GM21786 (cell line): ENCODE data around the gene CAT.

Experiments
- ATAC-seq: cut with Tn5 transposase; IDR thresholded peaks from one replicate; pipeline ENCODE4 v1.9.1; 2021; ENCODE audit not compliant: unreplicated experiment

Gene CAT

DNA sequence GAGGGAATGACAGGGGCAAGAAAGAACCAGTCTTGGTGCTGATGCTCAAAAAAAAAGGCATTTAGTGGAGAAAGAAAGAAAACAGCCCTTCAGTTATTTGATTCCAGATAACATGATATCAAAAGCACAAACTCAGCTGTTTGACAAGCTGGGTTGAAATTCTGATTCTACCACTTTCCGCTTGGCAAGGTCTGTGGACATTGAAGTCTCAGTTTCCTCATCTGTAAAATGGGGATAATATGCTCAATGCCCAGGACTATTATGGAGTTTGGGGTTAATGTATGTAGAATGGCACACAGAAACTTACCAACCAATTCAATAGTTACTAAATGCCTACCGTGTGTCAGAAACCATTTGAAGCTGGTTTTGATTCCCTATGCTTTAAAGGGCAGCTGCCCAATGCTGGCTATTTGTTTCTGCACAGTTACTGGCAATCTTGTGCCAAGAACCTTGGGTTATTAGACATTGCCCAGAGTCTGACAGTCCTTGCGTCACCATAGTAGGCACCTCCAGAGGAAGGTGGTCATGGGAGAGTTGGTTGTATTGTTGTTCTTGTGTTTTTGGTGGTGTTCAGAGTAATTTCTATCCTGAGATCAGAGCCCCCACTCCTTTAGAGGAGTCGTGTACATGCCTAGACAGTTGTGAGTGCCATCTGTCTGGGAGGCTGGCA lies 55.3 kb downstream of the CAT start:
- ATAC-seq = no peak

DNA sequence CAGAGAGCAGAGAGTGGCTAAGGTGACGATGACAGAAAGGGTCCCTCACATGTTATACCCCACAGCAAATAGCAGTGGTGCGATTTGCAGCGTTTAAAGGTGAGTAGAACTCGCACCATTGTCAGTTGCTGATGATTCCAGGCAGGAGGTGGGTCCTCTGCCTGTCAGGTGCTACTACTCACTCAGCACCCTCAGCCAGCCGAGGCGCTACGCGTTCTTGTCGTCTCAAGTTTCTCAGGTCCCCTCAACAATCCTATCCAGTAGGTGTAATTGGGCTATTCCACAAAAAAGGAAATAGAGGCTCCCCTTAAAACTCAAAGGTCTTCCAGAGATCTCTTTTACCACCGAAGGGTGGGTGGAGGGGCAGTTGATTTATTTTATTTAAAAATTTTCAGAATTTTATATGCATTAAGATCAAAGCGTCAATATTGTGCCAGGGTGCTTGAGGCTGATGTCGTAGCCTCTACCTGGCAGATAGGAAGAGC lies 56.5 kb downstream of the CAT start:
- no peak for ATAC-seq

DNA sequence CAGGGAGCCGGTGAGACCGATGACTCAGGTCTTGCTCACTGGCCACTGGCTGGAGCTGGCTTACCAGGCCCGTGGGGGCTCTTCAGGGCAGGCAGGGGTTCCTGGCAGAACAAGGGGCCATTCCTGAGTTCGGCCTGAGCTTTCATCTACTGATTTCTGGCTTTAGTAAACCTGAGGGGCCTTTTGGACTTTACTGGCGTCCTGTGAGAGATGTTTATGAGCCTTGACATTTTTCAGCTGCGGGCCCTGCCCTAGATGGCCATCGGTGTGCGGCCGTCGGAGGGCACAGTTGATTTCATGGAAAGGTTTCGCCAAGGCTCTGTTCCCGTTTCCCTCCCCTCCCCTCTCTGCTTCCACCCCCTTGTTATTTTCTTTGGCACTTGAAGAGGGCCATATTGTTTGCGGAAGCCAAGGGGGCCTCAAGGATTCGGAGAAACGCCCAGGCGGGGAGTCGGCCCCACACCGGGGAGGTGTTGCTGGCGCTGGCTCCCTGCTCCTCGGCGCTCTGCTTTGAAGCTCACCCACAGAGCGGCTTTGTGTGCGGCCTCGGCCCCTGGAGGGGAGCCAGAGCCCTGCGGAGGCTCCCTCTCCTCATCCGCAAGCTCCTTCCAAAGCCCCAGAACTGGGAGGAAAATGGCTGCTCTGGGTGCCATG lies 57.1 kb downstream of the CAT start:
- no peak for ATAC-seq

DNA sequence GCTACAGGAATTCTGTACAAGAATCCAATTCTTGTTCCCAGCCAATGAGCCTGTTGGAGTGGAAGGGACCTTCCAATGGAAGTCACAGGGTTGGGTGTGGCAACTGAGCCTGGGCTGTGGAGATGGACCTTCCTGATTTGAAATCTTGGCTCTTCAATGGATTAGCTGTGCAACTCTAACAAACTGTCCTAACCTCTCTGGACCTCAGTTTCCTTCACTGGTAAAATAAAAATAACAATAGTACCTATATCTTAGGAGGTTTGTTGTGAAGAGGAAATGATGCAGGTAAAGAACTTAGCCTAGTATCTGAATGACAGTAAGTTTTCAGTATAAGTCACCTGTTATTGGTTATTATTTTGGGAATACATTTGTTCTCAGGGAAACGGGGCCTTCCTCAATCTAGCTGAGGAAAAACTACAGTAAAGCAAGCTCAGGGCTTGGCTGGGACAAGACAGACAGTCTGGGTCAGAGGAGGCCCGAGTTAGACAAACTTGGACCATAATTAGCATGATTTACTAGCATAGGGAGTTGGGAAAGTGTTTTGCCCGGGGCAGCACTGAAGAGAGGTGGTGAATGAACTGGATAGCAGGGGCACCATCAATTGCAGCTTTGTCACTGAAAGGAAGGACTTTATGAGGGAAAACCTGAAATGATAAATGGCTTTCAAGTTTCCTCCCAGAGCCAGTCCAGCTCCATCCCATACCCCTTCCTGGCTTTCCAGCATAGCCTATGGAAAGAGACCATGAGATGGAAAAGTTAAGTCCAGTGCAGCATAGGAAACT lies 61.2 kb downstream of the CAT start:
- no peak for ATAC-seq

DNA sequence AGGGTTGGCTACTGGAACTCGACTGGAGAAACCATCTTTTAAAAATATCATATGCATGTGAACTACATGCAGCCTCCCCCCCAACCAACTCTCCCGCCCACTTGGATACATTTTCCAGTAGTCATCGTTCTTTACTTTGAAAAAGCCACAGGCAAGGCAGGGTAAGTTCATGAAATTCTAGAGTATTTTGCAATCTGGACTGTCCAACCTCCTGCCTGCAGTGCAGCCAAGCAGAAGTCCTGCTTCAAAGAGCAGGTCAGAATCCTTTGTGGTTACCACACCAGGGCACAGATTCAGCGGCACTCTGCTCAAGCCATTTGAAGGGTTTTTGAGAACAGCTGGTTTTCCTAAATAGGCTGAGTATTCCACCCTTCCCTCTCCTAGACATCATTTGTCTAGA lies 62.8 kb downstream of the CAT start:
- no peak for ATAC-seq

DNA sequence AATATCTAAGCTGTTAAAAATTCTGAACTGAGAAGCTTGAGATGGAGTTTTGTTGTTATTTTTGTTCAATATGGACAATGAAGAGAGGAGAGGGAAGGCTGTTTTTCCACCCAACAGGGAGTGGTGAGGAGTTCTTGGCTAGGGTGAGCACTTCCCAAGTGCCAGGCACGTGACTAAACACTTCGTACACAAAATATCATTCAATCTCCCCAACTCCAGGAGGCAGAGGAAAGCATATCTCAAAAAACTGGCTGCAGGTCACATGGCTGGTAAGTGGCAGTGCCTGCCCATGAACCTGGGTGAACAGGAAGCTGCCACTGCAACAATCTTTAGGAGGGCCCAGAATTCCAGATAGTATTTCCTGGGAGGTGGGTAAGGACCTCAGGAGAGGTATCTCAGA lies 63.2 kb downstream of the CAT start:
- ATAC-seq = no peak

DNA sequence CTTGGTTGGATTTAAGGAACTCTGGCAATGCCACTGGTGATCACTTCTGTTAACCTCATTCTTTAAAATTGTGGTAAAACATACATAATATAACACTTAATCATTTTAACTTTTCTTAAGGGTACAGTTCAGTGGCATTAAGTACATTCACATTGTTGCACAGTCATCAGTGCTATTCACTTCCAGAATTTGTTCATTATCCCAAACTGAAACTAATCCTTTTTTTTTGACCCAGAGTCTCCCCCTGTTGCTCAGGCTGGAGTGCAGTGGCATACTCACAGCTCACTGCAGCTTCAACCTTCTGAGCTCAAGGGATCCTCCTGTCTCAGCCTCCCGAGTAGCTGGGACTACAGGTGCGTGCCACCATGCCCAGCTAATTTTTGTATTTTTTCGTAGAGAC lies 64.2 kb downstream of the CAT start:
- ATAC-seq = no peak

DNA sequence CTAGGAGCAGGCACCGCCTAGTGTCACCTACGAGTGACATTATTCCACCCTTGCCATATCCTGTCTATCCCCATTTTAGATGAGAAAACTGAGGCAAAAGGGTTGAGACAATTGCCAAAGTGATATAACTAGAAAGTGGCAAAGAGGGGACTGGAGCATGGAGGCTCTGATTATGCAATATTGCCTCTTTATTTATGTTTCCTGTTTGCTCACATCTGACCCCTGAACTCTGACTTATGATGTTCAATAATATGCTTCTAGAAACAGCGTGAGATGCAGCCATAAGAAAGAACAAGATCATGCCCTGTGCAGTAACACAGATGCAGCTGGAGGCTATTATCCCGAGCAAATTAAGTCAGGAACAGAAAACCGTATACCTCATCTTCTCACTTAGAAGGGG lies 67.1 kb downstream of the CAT start:
- ATAC-seq = no peak

DNA sequence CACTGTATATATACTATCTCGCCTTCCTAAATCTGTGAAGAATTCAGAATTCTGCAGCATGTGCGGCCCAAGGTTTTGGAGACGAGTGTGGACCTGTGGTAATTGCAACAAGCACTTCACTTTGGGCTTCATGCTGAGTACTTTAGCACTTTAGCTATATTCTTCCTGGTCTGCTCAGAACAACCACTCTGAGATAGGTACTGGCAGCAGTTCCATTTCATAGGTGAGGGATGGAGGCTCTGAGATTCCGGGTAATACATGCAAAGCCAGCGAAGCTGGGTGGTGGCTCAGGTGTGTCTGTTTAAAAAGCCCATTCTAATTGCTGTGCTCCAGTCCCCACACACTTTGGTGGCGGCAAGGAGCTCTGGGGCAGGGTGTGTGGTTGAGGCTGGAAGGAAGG lies 68.4 kb downstream of the CAT start:
- no peak for ATAC-seq

DNA sequence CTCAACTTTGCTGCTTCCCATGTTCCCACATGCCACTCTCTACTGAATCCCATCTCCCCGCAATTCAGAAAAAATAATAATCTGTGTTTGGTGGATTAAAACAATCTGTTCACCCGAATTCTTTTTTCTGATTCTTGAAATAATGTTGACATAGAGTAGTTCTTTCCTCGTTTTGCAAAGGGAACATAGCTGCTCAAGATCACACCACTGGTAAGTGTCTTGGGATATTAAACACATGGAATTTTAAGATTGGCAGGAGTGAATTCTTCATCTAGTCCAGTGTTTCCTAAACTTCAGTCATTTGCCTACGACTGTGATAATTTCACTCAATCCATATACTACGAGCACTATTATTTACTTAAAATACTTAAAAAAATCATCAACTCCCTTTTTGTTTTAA lies 68.9 kb downstream of the CAT start:
- no peak for ATAC-seq

DNA sequence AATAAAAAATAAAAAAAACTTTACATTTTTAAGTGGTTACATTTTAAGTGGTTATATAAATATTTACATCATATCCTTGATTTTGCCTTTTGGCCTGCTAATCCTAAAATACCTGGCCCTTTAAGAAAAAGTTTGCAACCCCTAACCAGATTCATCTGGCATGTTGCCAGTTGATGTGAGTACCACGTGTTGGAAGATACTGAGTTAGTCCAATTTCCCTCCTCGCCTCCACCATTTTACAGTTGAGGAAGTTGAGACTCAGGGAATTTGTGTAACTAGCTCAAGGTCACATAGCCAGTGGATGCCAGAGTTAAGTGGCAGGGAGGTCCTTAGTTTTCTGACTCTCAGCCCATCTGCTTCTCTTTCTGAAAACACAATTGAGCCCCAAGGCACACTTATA lies 69.8 kb downstream of the CAT start:
- ATAC-seq = no peak

DNA sequence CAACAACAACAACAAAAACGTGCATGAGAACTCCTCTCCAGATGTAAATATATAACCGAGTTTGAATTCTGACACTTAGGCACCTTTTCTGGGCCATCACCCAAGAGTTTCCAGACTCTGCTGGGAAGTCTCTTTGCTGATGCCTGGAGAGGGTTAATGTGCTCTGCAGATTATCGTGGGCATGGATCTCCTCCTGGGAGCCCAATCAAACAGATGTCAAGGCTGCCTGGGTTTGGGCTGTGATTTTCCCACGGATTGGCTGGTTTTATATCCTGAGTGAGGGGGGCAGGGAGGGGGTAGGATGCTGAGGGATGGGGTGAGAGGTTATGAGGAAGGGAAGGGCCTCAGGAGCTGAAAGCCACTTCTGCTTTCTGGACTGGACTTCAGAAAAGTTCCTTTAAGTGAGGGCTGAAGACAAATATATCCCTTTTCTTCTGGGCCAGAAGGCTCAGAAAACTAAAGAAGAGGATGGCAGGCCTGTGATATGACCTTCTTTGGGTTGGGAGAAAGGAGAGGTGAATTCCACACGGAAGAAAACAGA lies 70.7 kb downstream of the CAT start:
- no peak for ATAC-seq

DNA sequence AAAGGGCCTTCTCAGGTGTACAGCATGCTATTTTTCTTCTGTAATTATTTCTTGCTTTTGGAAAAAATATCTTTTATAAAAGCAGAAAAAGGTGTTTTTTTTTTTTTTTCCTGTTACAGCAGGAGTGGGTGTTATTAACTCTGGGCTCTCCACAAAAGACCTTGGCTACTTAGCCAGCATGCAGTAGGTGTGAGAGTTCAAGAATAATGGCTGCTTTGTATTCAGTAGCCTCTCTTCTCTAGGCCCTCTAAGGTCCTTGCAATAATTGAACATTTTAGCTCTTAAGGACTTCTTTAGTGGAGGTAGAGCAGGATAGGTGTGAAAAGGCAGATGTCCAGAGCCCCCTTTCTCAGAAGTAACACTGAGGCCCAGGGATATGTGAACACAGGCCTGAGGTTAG lies 71.5 kb downstream of the CAT start:
- ATAC-seq = no peak

DNA sequence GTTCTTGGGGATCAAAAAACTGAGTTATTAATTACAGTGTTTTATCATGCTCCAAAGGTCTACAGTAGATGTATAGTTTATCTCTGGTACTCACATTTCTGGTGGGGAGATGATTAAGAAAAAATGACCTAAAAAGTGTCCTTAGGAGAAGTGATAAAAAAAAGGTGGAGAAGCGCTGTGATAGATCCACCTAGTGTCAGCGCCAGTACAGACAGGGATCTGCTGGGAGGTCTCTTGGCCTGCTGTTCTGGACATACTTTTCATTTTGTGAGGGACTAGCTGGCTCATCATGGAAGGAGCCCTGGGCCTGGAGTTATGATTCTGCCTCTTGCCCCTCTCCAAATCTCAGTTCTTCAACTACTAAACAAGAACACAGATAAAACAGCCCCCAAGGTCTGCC lies 71.9 kb downstream of the CAT start:
- no peak for ATAC-seq

DNA sequence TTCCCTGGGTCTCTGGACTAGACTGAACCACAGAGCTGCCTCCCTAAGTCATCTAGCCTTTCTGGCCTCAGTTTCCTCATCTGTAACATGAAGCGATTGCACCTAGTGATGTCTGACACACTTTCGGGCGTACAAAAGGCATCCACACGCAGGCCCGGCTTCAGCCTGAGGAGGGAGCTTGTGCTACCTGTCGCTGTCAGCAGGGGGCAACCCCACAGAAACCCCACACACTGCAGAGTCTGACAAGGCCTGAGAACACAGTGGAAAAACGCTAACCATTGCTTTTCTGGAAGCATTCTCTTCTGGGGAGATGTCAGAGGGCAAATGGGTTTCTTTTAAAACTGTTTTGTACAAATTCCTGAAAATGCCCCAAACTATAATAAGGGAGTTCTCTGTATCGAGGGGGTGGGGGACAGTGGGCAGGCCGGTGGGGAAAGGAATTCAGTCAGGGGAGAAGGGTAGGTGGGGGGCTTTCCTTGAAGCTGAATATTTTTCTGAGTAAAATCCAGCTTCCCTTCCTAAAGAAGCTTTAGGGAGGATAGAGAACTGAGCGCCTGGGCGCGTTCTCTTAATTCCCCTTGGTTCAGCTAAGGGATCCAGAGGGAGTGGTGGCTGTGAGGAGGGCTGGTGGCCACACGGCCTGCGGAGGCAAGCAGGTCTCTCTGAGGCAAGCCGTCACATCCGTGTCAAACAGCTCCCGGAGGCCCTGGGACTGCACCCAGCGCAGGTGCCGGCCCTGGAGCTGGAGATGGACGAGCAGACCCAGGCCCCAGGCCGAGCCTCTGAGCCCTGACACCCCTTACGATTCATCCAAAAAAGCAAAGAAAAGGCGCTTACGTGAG lies 74.3 kb downstream of the CAT start:
- peak; percentile 62 for ATAC-seq

DNA sequence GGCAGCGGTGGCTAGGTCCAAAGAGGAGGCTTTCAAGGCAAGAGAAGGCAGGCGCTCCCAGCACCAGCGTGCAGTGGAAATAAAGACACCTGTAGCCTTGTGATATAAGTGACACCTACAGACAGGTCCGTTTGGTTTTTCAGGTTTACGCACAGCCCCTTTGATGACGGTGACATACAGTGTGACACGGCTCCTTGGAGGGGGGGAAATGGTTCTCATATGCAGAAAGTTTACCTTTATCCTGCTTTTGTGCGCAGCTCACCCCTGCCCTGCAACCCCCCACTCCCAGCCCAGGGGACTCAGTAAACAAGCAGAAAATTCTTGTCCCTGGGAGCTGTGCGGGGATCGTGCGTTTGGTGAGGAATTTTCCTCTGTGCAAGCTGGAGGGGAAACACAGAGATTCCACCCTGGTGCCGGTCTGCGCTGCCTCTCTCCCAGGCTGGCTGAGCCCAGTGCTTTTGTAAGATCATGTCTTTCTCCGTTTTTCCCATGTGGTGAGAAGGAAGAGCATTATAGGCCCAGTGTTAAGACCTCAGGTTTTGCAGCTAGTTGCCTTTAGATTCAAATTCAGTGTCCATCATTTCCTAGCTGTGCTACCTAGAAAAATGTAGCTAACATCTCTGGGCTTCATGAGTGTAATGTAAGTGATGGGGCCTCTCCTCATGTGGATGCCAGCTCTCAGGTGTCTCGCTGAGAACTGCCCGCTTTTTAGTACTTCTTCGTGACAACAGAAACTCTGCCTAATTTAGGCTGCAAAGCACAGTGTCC lies 75.1 kb downstream of the CAT start, which contains the start of gene ELF5:
Gene ELF5 (minus strand): TSS at position 113 of the 768 bp plus-strand sequence. CDS start 8,045 bp downstream, outside the sequence.
- no peak for ATAC-seq

DNA sequence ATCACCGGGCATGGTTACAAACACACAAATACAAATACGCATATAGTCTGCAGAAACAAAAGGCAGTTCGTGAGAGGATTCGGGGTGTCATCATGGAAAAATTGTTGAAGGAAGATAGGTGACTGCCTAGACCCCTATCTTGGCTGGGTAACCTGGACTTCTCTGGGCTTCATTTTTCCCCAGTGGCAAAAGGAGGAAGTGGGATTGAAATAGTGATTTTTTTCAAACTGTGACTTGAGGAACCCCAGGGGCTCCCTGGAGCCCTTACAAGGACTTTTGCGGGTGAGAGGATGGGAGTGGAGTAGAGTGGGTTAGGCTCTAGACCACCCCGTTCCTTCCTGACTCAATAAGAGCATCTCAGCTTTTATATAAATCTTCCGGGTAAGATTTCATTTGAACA lies 75.9 kb downstream of the CAT start:
- no peak for ATAC-seq

DNA sequence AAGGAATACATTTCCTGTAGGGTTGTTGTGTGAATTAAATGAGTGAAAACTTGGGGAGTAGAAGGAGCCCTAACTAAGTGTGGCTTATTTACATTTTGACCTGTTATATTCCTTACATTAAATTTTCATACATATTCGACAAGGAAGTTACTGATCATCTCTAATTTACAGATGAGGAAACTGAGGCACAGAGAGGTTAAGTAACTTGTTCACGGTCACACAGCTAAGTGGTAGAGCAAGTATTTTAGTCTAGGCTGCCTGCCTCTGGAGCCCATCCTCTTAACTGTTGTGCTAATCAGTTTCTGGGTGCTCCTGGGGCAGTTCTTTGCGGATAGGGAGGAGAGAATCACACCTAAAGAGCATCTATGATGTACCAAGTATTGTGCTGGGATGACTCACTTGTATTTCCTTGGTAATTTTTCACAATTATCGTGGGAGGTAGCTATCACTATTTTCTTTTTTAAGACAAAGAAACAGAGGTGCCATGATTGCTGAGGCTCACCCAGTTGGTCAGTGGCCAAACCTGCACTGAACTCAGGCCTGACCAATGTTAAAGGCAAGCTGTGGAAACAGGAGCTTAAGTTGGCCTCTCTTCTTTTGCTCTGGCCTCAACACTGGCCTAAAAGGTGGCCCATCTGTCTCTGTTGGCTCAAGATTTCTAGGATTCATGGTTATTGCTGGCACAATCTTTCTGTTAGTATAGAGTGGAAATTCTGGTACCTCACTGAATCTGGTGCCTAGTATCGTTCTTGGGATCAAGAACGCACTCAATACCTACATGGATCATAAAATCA lies 77.7 kb downstream of the CAT start:
- ATAC-seq = no peak

DNA sequence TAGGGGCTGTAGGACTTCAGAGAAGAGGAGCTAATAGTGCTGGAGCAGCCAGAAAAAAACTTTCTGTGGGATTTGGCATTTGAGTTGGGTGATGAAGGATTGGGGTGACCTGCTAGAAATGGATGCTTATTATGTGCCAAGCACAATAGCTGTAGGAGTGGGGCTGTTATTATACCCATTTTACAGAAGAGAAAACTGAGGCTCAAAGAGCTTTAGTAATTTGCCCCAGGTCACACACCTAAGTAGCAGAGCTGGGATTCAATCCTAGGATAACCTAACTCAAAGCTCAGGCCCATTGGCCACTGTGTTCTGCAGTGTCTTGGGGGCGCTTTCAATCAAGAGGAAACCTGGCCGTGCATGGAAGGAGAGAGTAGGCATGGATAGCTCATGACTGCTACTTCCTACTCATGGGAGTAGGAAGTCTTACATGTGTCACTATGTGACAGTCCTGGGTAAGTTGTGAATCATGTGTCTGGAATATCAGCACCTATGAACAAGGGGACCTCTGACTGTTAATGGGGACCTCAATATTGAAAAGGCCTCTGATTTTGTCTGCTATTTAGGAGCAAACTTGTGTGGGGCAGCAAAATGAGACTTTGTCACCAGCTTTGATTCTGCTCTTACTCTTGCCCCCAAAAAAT lies 81.0 kb downstream of the CAT start:
- no peak for ATAC-seq
